Osteoblast (primary cell): ENCODE results near the gene KDM5C. TPM values are rescaled to one million over a fixed set of nuclear protein-coding genes. Genes with fewer than 3 reads are reported as not detected.

Experiments used
- DNase-seq: peaks from one replicate; pipeline ENCODE4 v3.0.0; 2011; ENCODE audit warnings: low spot score, mixed read lengths; ENCODE audit not compliant: insufficient read length; ENCODE audit errors: missing footprints
- H2AFZ ChIP-seq: 2 replicates; pipeline ENCODE4 v1.6.0; 2011; ENCODE audit warnings: mild to moderate bottlenecking, low read length
- H3K27ac ChIP-seq: 2 replicates; pipeline ENCODE4 v1.5.1; 2011; ENCODE audit warnings: mild to moderate bottlenecking, low read depth, low read length, moderate library complexity
- H3K27me3 ChIP-seq: 2 replicates; pipeline ENCODE4 v1.6.0; 2012; ENCODE audit warnings: mild to moderate bottlenecking, control low read depth, inconsistent platforms, low read length, moderate library complexity; ENCODE audit not compliant: insufficient read depth
- H3K36me3 ChIP-seq: 2 replicates; pipeline ENCODE4 v1.5.1; 2011; ENCODE audit warnings: mild to moderate bottlenecking, low read length, control low read depth, moderate library complexity; ENCODE audit not compliant: insufficient read depth
- H3K4me1 ChIP-seq: 2 replicates; pipeline ENCODE4 v1.5.1; 2011; ENCODE audit warnings: mild to moderate bottlenecking, low read length, control low read depth, moderate library complexity; ENCODE audit not compliant: insufficient read depth
- H3K4me2 ChIP-seq: 2 replicates; pipeline ENCODE4 v1.6.0; 2011; ENCODE audit warnings: mild to moderate bottlenecking, low read length; ENCODE audit not compliant: insufficient read depth
- H3K4me3 ChIP-seq: fragments of 200-600 bp; sonication (generic); 3 replicates; pipeline ENCODE4 v1.5.1; 2012; ENCODE audit warnings: mild to moderate bottlenecking, low read length, inconsistent platforms; ENCODE audit not compliant: insufficient read depth
- H3K79me2 ChIP-seq: 2 replicates; pipeline ENCODE4 v1.6.0; 2012; ENCODE audit warnings: mild to moderate bottlenecking, low read length, control low read depth, inconsistent platforms; ENCODE audit not compliant: insufficient read depth
- H3K9me3 ChIP-seq: 2 replicates; pipeline ENCODE4 v1.5.1; 2011; ENCODE audit warnings: low read depth, low read length, control low read depth
- H4K20me1 ChIP-seq: 2 replicates; pipeline ENCODE4 v1.6.0; 2012; ENCODE audit warnings: mild to moderate bottlenecking, low read length, control low read depth; ENCODE audit not compliant: insufficient read depth
- CTCF ChIP-seq: IDR thresholded peaks from 2 replicates; pipeline ENCODE4 v1.5.1; 2011; ENCODE audit warnings: mild to moderate bottlenecking, low read depth, low read length, moderate library complexity; ENCODE audit errors: extremely low read depth
- total RNA-seq: library from RNA; depleted of rRNA; stranded (reverse); fragments of >200 nt; gene quantifications from 2 replicates; pipeline ENCODE4 v1.2.3, GENCODE V29; 2012

The KDM5C gene
- total RNA-seq, 1 donor, result 104 TPM

GRCh38 chrX:53249408-53250042 is 24.5 kb upstream of the KDM5C start:
- Histone ChIP-seq H3K27me3 (peaks cover 8% of the 10 kb centered on the region), H3K4me2 (no peak overlapping the region), H4K20me1 (no peaks in the 10 kb centered on the region), H3K79me2 (no peaks in the 10 kb centered on the region), H3K36me3 (peaks cover 21% of the 10 kb centered on the region), H3K27ac (no peak overlapping the region), H3K9me3 (no peaks in the 10 kb centered on the region), H3K4me1 (no peaks in the 10 kb centered on the region), H2AFZ (no peak overlapping the region), H3K4me3 (no peak overlapping the region)
- no peak for TF ChIP-seq CTCF
- DNase-seq, result no peak

- DNase-seq, result no peak
- Histone ChIP-seq H3K27ac (no peak overlapping the region), H3K4me3 (no peak overlapping the region), H3K79me2 (no peaks in the 10 kb centered on the region), H4K20me1 (no peaks in the 10 kb centered on the region), H3K9me3 (no peaks in the 10 kb centered on the region), H3K27me3 (peaks cover 8% of the 10 kb centered on the region), H3K36me3 (peaks cover 25% of the 10 kb centered on the region), H3K4me2 (no peak overlapping the region), H3K4me1 (no peaks in the 10 kb centered on the region), H2AFZ (no peak overlapping the region)
- TF ChIP-seq CTCF, result no peak
Measured at GRCh38 chrX:53247928-53248327, 22.9 kb upstream of the KDM5C start.

GRCh38 chrX:53246231-53246630 is 21.2 kb upstream of the KDM5C start:
- Histone ChIP-seq H3K79me2 (no peaks in the 10 kb centered on the region), H3K4me3 (no peak overlapping the region), H3K27ac (no peak overlapping the region), H4K20me1 (no peaks in the 10 kb centered on the region), H2AFZ (no peak overlapping the region), H3K4me2 (no peak overlapping the region), H3K9me3 (no peaks in the 10 kb centered on the region), H3K27me3 (peaks cover 8% of the 10 kb centered on the region), H3K36me3 (peaks cover 29% of the 10 kb centered on the region), H3K4me1 (no peaks in the 10 kb centered on the region)
- no peak for DNase-seq
- no peak for TF ChIP-seq CTCF

- H3K27me3 ChIP-seq, result peaks cover 8% of the 10 kb centered on the region
- no peak overlapping the region for H2AFZ ChIP-seq
- no peak for DNase-seq
- H3K27ac ChIP-seq, result no peak overlapping the region
- H3K79me2 ChIP-seq, result no peaks in the 10 kb centered on the region
- H3K4me1 ChIP-seq, result no peaks in the 10 kb centered on the region
- no peak overlapping the region for H3K4me2 ChIP-seq
- no peaks in the 10 kb centered on the region for H3K9me3 ChIP-seq
- peaks cover 29% of the 10 kb centered on the region for H3K36me3 ChIP-seq
- TF ChIP-seq CTCF, result peak; percentile 52
- no peak overlapping the region for H3K4me3 ChIP-seq
- no peaks in the 10 kb centered on the region for H4K20me1 ChIP-seq
Measured at GRCh38 chrX:53244610-53245009, 19.6 kb upstream of the KDM5C start.
